Gastroesophageal sphincter (tissue), 3 donors: Measurements from ENCODE around the gene AKAP3.

Experiments
- EP300 ChIP-seq: sonication (generic); formaldehyde crosslinking; IDR thresholded peaks from one replicate; pipeline ENCODE4 v1.6.1; 2017; ENCODE audit warnings: antibody characterized with exemption, mild to moderate bottlenecking
- POLR2A ChIP-seq, 2 donors: fragments of 450-650 bp; IDR thresholded peaks; one replicate each; pipeline ENCODE4 v1.6.1; 2017; ENCODE audit warnings: antibody characterized with exemption in 2 of 2, mild to moderate bottlenecking in 2 of 2, moderate library complexity in 1 of 2
- TF ChIP-seq, protein P1 (sequence below), 4 experiments: fragments of 200-600 bp in 2 of 4; fragments of 450-650 bp in 2 of 4; sonication (generic) in 1 of 4; IDR thresholded peaks; one replicate each; pipeline ENCODE4 v1.5.1; 2017 to 2019; ENCODE audit warnings: antibody characterized with exemption in 4 of 4, mild to moderate bottlenecking in 2 of 4, moderate library complexity in 2 of 4

DNA sequence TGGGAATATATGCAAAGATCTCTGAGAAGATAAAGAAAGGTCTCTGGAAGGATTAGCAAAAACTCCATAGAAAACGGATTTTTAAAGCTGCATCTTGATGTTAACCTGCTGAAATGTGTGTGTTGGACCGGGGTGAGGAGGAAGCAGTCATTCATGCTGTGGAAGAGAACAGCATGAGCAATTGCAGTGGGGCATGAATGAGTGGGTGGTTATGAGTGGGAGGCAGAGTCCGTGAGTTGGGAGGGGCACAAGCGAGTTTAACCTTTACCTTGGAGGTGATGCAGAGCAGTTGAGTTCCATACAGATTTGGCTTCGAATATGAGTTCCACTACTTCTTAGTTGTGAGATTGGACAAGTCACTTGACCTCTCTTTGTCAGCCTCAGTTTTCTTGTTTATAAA lies 41.9 kb upstream of the AKAP3 start:
- TF ChIP-seq, protein P1, sequence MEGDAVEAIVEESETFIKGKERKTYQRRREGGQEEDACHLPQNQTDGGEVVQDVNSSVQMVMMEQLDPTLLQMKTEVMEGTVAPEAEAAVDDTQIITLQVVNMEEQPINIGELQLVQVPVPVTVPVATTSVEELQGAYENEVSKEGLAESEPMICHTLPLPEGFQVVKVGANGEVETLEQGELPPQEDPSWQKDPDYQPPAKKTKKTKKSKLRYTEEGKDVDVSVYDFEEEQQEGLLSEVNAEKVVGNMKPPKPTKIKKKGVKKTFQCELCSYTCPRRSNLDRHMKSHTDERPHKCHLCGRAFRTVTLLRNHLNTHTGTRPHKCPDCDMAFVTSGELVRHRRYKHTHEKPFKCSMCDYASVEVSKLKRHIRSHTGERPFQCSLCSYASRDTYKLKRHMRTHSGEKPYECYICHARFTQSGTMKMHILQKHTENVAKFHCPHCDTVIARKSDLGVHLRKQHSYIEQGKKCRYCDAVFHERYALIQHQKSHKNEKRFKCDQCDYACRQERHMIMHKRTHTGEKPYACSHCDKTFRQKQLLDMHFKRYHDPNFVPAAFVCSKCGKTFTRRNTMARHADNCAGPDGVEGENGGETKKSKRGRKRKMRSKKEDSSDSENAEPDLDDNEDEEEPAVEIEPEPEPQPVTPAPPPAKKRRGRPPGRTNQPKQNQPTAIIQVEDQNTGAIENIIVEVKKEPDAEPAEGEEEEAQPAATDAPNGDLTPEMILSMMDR (IDR thresholded peaks at IDR 0.05) = no peak
- TF ChIP-seq EP300 = no peak
- TF ChIP-seq POLR2A (IDR thresholded peaks at IDR 0.05) = no peak
